ENCODE measurements around the gene HMX1.

HMX1 gene

DNA sequence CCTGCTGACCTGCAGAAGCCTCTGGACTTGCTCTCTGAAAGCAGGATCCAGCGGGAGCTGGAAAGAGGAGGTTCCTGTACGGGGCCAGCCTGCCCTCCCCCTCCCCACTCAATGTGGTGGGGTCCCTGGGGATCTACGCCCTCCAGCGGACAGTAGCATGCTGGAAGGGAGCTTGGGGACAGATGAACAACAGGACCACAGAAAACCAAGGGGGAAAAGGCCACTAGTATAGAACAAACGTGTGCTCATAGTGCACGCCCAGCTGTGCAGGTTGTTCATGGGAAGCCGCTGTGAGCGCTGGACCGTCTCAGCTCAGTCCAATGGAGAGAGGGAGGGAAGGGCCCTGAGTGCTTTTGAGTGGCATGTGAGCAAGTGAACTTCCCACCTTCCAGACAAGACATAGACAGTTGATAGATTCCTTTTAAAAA lies 15.8 kb downstream of the HMX1 start:
- no peak for DNase-seq (ENCODE audit: low spot score)
- TF ChIP-seq, protein P1, sequence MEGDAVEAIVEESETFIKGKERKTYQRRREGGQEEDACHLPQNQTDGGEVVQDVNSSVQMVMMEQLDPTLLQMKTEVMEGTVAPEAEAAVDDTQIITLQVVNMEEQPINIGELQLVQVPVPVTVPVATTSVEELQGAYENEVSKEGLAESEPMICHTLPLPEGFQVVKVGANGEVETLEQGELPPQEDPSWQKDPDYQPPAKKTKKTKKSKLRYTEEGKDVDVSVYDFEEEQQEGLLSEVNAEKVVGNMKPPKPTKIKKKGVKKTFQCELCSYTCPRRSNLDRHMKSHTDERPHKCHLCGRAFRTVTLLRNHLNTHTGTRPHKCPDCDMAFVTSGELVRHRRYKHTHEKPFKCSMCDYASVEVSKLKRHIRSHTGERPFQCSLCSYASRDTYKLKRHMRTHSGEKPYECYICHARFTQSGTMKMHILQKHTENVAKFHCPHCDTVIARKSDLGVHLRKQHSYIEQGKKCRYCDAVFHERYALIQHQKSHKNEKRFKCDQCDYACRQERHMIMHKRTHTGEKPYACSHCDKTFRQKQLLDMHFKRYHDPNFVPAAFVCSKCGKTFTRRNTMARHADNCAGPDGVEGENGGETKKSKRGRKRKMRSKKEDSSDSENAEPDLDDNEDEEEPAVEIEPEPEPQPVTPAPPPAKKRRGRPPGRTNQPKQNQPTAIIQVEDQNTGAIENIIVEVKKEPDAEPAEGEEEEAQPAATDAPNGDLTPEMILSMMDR (IDR thresholded peaks at IDR 0.05; ENCODE audit: extremely low read depth, missing control alignments) = no peak

DNA sequence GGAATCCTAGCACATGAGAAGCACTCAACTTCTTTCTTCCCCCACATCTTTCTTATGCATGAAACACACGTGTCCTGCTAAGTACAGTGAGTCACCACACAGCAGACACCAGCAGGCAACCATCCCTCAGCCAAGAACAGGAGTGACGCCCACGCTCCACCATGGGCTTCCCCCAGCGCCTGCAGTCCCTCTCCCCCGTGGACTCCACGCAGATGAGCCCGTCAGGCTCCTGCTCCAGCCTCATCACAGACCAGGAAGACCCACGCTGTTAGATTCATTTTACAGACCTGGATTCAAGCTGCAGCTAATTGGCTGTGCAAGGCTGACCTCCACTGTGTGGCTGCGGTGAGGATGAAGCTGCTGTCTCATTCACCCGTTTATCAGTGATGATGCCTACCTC lies 16.7 kb downstream of the HMX1 start:
- no peak for DNase-seq (ENCODE audit: low spot score)
- TF ChIP-seq, protein P1 (IDR thresholded peaks at IDR 0.05; ENCODE audit: extremely low read depth, missing control alignments) = no peak

DNA sequence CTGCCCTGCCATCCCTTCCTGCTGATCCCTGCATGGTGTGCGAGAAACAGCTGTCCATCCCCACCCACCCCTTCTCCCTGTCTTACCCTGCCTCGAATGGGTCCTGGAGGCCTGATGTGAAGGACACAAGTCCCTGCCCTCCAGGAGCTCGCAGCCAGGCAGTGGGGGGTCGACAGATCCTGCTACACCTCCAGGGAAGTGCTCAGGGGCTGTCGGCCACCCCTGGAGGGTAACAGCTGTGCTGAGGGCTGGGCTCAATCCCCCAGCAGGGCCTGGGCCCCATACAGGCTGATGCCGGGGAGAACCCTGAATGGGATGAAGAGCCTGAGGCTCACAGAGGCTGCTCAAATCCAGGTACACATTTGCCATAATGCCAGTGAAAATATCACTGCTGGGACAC lies 17.6 kb downstream of the HMX1 start:
- TF ChIP-seq, protein P1 (IDR thresholded peaks at IDR 0.05; ENCODE audit: extremely low read depth, missing control alignments) = no peak
- no peak for DNase-seq (ENCODE audit: low spot score)

DNA sequence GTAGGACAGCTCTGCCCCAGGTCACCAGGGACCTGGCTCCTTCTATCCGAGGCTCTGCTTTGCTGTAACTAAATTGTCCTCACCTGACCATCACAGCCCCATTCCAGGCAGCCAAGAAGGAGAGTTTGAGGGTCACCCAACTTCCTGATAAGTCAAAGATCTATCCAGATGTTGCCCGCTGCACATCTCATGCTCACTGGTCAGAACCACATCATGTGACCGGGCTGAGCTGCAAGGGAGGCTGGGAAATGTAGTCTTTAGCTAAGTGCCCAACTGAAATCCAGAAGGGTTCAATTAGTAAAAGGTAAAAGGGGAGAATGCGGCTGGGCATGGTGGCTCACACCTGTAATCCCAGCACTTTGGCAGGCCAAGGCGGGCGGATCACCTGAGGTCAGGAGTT lies 18.4 kb downstream of the HMX1 start:
- TF ChIP-seq, protein P1 (IDR thresholded peaks at IDR 0.05; ENCODE audit: extremely low read depth, missing control alignments) = no peak
- no peak for DNase-seq (ENCODE audit: low spot score)

DNA sequence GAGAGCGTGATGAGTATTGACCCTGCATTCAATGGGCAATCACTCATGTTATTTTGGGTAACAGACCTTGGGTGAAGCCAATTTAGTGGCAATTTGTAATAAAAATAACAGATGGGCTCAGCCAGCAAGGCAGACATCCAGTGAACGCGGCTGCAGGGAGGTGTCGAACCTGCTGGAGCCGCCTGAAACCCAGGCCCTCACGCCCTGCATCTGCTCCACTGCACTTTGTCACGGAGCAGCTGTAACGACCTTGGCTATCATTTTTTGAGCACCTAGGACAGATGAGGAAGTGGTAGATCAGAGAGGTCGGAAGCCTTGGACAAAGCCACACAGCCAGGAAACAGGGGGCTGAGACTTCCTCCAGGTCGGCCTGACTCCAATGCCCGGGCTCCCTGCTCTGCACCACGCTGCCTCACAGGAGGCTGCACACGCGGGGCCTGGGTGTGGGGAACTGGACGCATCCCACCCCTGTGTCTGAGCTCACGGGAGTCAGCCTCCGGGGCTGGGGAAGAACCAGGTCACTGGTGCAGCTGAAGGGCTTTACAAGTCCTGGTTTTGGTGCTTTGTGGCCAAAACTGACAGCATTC lies 19.4 kb downstream of the HMX1 start:
- no peak for DNase-seq (ENCODE audit: low spot score)
- TF ChIP-seq, protein P1 (IDR thresholded peaks at IDR 0.05; ENCODE audit: extremely low read depth, missing control alignments) = no peak

DNA sequence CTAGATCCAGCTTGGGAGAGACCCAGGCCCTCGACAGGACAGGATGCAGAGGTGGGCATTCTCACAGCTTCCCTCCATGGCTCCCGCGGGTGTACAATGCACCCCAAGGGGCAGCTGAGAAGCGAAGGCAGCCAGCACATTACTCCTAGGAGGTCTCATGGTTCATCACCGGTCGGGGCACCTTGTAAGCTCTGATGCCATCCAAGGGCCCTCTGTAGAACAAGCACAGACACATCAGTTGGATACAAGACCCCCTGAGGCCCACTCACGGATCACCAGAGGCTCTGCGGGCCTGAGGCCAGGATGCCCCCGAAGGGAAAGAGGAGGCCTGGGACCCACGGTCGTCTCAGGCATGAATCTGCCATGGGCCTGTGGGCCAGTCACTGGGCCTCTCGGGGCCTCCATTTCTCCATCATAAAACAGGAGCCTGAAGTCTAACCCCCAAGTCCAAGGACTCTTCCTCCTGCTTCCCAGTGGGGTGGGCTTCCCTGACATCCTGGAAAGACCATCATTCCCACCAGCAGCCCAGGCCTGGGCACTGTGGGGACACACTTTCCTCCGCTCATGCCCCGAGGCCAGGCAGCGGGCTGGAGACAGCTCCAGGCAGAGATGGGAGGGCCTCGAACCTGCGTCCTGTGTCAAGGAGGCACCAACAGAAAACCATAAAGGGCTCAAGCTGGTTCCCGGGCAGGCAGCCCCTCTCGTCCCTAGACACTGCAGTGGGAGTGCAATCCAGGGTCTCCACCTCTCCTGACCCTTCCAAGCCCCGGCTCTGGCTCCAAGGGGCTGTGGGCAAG lies 20.1 kb downstream of the HMX1 start:
- DNase-seq (ENCODE audit: low spot score) = no peak
- TF ChIP-seq, protein P1 (IDR thresholded peaks at IDR 0.05; ENCODE audit: extremely low read depth, missing control alignments) = no peak

DNA sequence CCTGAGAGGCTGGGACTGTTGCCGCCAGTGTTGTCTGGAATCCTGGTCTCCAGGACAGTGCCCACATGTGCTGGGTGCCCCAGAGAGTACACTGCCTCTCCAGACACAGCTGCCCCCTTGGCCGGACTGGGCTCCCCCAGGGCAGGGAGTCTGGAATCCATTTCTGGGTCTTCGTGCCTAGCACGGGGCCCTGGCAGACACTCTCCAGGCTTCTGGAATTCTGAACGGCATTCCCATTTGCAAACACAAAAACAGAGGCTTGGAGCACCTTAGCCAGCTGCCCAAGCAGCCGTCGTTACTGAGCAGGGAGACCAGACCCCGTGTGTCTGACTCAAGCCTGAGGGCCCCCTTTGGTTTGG lies 20.8 kb downstream of the HMX1 start:
- DNase-seq (ENCODE audit: low spot score) = no peak
- TF ChIP-seq, protein P1 (IDR thresholded peaks at IDR 0.05; ENCODE audit: extremely low read depth, missing control alignments) = no peak
